ENCODE data around the gene ZNF500.

The ZNF500 gene

GRCh38 chr16:4766875-4767628 lies at the start of gene ZNF500:
ZNF500 (minus strand) TSS chr16:4767162; CDS start chr16:4765978, 1,184 bp downstream.
- DNase-seq (ENCODE audit: low read depth, low spot score): peak; percentile 94

GRCh38 chr16:4814542-4815173 lies 47.7 kb upstream of the ZNF500 start:
- no peak for DNase-seq (ENCODE audit: low read depth, low spot score)

- no peak for DNase-seq (ENCODE audit: low read depth, low spot score)
Measured at GRCh38 chr16:4814046-4814445, 47.1 kb upstream of the ZNF500 start.

GRCh38 chr16:4813251-4814003 lies 46.5 kb upstream of the ZNF500 start:
- DNase-seq (ENCODE audit: low read depth, low spot score): no peak

- DNase-seq (ENCODE audit: low read depth, low spot score): no peak
Measured at GRCh38 chr16:4811773-4812172, 44.8 kb upstream of the ZNF500 start.

- DNase-seq (ENCODE audit: low read depth, low spot score): no peak
Measured at GRCh38 chr16:4811242-4811641, 44.3 kb upstream of the ZNF500 start.

GRCh38 chr16:4806280-4806679 lies 39.3 kb upstream of the ZNF500 start:
- DNase-seq (ENCODE audit: low read depth, low spot score): no peak

GRCh38 chr16:4805231-4805630 lies 38.3 kb upstream of the ZNF500 start:
- no peak for DNase-seq (ENCODE audit: low read depth, low spot score)

GRCh38 chr16:4803898-4804762 lies 37.2 kb upstream of the ZNF500 start:
- DNase-seq (ENCODE audit: low read depth, low spot score): no peak

GRCh38 chr16:4803401-4803844 lies 36.5 kb upstream of the ZNF500 start:
- DNase-seq (ENCODE audit: low read depth, low spot score): no peak

- DNase-seq (ENCODE audit: low read depth, low spot score): peak; percentile 74
Measured at GRCh38 chr16:4802659-4803287, 35.8 kb upstream of the ZNF500 start.

GRCh38 chr16:4801962-4802658 lies 35.1 kb upstream of the ZNF500 start, which contains the start of gene ROGDI:
ROGDI (minus strand) TSS chr16:4802633; CDS start chr16:4802571, 62 bp downstream.
- no peak for DNase-seq (ENCODE audit: low read depth, low spot score)

- DNase-seq (ENCODE audit: low read depth, low spot score): no peak
Measured at GRCh38 chr16:4801051-4801961, 34.3 kb upstream of the ZNF500 start.

GRCh38 chr16:4800290-4801041 lies 33.5 kb upstream of the ZNF500 start:
- no peak for DNase-seq (ENCODE audit: low read depth, low spot score)

- DNase-seq (ENCODE audit: low read depth, low spot score): no peak
Measured at GRCh38 chr16:4799171-4799855, 32.4 kb upstream of the ZNF500 start.

GRCh38 chr16:4798456-4798855 lies 31.5 kb upstream of the ZNF500 start:
- DNase-seq (ENCODE audit: low read depth, low spot score): no peak

GRCh38 chr16:4797805-4798252 lies 30.9 kb upstream of the ZNF500 start:
- DNase-seq (ENCODE audit: low read depth, low spot score): no peak
